ENCODE results near the gene PRKCE. TPM values are rescaled to one million over a fixed set of nuclear protein-coding genes. Genes with fewer than 3 reads are reported as not detected.

The PRKCE gene
- total RNA-seq, 1 donor from 2014 or later: 21.0 TPM

- H3K36me3 ChIP-seq (ENCODE audit: control insufficient read depth, insufficient read depth, low read length): no peaks in the 10 kb centered on the region
- H3K4me3 ChIP-seq (ENCODE audit: low read depth, low read length): no peak overlapping the region
- TF ChIP-seq CTCF (IDR thresholded peaks at IDR 0.05; ENCODE audit: insufficient read depth, low read length, poor library complexity, severe bottlenecking): no peak
- no peak for DNase-seq (ENCODE audit: low read depth)
- H3K27me3 ChIP-seq (ENCODE audit: control insufficient read depth, insufficient read depth, low read length): no peaks in the 10 kb centered on the region
These were observed 580.2 kb downstream of the PRKCE start for GRCh38 chr2:46231721-46232120.

GRCh38 chr2:46232860-46233259, 581.4 kb downstream of the PRKCE start:
- no peak for DNase-seq (ENCODE audit: low read depth)
- H3K27me3 ChIP-seq (ENCODE audit: control insufficient read depth, insufficient read depth, low read length): no peaks in the 10 kb centered on the region
- H3K36me3 ChIP-seq (ENCODE audit: control insufficient read depth, insufficient read depth, low read length): no peaks in the 10 kb centered on the region
- TF ChIP-seq CTCF (IDR thresholded peaks at IDR 0.05; ENCODE audit: insufficient read depth, low read length, poor library complexity, severe bottlenecking): no peak
- no peak overlapping the region for H3K4me3 ChIP-seq (ENCODE audit: low read depth, low read length)

GRCh38 chr2:46236006-46236875, 584.8 kb downstream of the PRKCE start:
- H3K4me3 ChIP-seq (ENCODE audit: low read depth, low read length): no peak overlapping the region
- no peak for TF ChIP-seq CTCF (IDR thresholded peaks at IDR 0.05; ENCODE audit: insufficient read depth, low read length, poor library complexity, severe bottlenecking)
- DNase-seq (ENCODE audit: low read depth): no peak
- no peaks in the 10 kb centered on the region for H3K27me3 ChIP-seq (ENCODE audit: control insufficient read depth, insufficient read depth, low read length)
- H3K36me3 ChIP-seq (ENCODE audit: control insufficient read depth, insufficient read depth, low read length): no peaks in the 10 kb centered on the region

GRCh38 chr2:46236876-46237859, 585.7 kb downstream of the PRKCE start:
- Histone ChIP-seq H3K4me3 (ENCODE audit: low read depth, low read length) (no peak overlapping the region), H3K27me3 (ENCODE audit: control insufficient read depth, insufficient read depth, low read length) (no peaks in the 10 kb centered on the region), H3K36me3 (ENCODE audit: control insufficient read depth, insufficient read depth, low read length) (no peaks in the 10 kb centered on the region)
- no peak for DNase-seq (ENCODE audit: low read depth)
- TF ChIP-seq CTCF (IDR thresholded peaks at IDR 0.05; ENCODE audit: insufficient read depth, low read length, poor library complexity, severe bottlenecking): no peak

Other genes starting within 250 kb of the PRKCE start
- gene SRBD1, start 40.4 kb upstream of the PRKCE start, total RNA-seq: 12.7 and 18.4 TPM in 2 replicates